Left lung (tissue), 10 donors: Measurements from ENCODE around the gene SLC7A9. TPM values are rescaled to one million over a fixed set of nuclear protein-coding genes. Genes with fewer than 3 reads are reported as not detected.
"Not testable (repeated sequence)": the region's sequence is repeated elsewhere in the genome, so short reads cannot be mapped to it uniquely, and the experiment has no call there.

ENCODE experiments used
- ATAC-seq: fragments of 200-7000 bp; cut with Tn5 transposase; one replicate; pipeline ENCODE4 v1.9.1; 2020; ENCODE audit warnings: moderate library complexity
- DNase-seq, 4 donors: peaks; one replicate each; pipeline ENCODE4 v3.0.0-alpha.2; 2013 to 2020
- H3K27ac ChIP-seq, 2 donors: fragments of 200-600 bp; sonication (generic) in 1 of 2; one replicate each; pipeline versions ENCODE4 v1.5.0 to v1.8.0; 2020 to 2021
- H3K27me3 ChIP-seq, 2 donors: fragments of 200-600 bp; sonication (generic) in 1 of 2; one replicate each; pipeline versions ENCODE4 v1.5.0 to v1.8.0; 2020 to 2021
- H3K36me3 ChIP-seq, 2 donors: fragments of 200-600 bp; sonication (generic) in 1 of 2; one replicate each; pipeline versions ENCODE4 v1.5.0 to v1.8.0; 2020 to 2021
- H3K4me1 ChIP-seq, 2 donors: fragments of 200-600 bp; one replicate each; pipeline ENCODE4 v1.8.0; 2021
- H3K4me3 ChIP-seq, 2 donors: fragments of 200-600 bp; sonication (generic) in 1 of 2; one replicate each; pipeline versions ENCODE4 v1.5.0 to v1.8.0; 2020 to 2021; ENCODE audit warnings: mild to moderate bottlenecking in 1 of 2
- H3K9me3 ChIP-seq, 2 donors: fragments of 200-600 bp; sonication (generic) in 1 of 2; one replicate each; pipeline versions ENCODE4 v1.5.0 to v1.8.0; 2020 to 2021
- CTCF ChIP-seq, 2 donors: fragments of 200-600 bp; sonication (generic) in 1 of 2; IDR thresholded peaks; one replicate each; pipeline versions ENCODE4 v1.5.0 to v1.8.0; 2021; ENCODE audit warnings: antibody characterized with exemption in 2 of 2
- intact Hi-C, 2 donors: fragments of 100-400 bp; cut with DNase I; formaldehyde crosslinking; loops; one replicate each; pipeline versions ENCODE4 v1.11.2 to v1.14.2; 2022
- polyA plus RNA-seq, 6 donors: library from polyadenylated mRNA; unstranded; fragments of 120-200 nt; gene quantifications; one replicate each; pipeline ENCODE4 v1.2.1, GENCODE V29; 2013; ENCODE audit not compliant: insufficient read length in 6 of 6
- total RNA-seq, 2 donors: library from RNA; stranded (reverse); fragmentation: NEBNext Ultra II Directional; extraction: Animal tissue kit (Norgen Biotek cat#: 25700); gene quantifications; one replicate each; pipeline ENCODE4 v1.2.1, GENCODE V29; 2021
- donor health status: DM: no; HTN: yes; CAD: no.
- donor health status: DM: no; HTN: no; CAD: no.

The SLC7A9 gene
- total and polyA plus RNA-seq, 8 donors = 0.35 to 1.4 (median 0.99) TPM; not detected in 1

GRCh38 chr19:32869966-32870573, 503 bp upstream of the SLC7A9 start:
- no peaks in the 10 kb centered on the region for H3K9me3 ChIP-seq
- no peak for ATAC-seq
- DNase-seq = no peak
- H3K27me3 ChIP-seq = no peaks in the 10 kb centered on the region
- no peaks in the 10 kb centered on the region for H3K36me3 ChIP-seq
- intact Hi-C loops = no loop called here
- H3K4me3 ChIP-seq = no peak overlapping the region
- no peak overlapping the region for H3K27ac ChIP-seq
- no peaks in the 10 kb centered on the region for H3K4me1 ChIP-seq
- TF ChIP-seq CTCF (IDR thresholded peaks at IDR 0.05) = no peak

GRCh38 chr19:32868206-32868950, 1.2 kb downstream of the SLC7A9 start:
- DNase-seq (no peak), ATAC-seq (no peak)
- intact Hi-C loops = no loop called here
- H3K4me3 ChIP-seq = no peak overlapping the region
- no peaks in the 10 kb centered on the region for H3K4me1 ChIP-seq
- H3K27me3 ChIP-seq = no peaks in the 10 kb centered on the region
- TF ChIP-seq CTCF (IDR thresholded peaks at IDR 0.05) = no peak
- no peaks in the 10 kb centered on the region for H3K9me3 ChIP-seq
- no peak overlapping the region for H3K27ac ChIP-seq
- H3K36me3 ChIP-seq = no peaks in the 10 kb centered on the region

GRCh38 chr19:32867436-32867835, 2.1 kb downstream of the SLC7A9 start:
- H3K27me3 ChIP-seq, DNase-seq, H3K36me3 ChIP-seq, H3K4me3 ChIP-seq, H3K4me1 ChIP-seq, ATAC-seq, intact Hi-C loops, H3K27ac ChIP-seq, H3K9me3 ChIP-seq: not testable (repeated sequence)

GRCh38 chr19:32866564-32867265, 2.9 kb downstream of the SLC7A9 start:
- ATAC-seq (no peak), DNase-seq (peak in 1 of 4 donors; percentile 52)
- Histone ChIP-seq H3K27me3 (no peaks in the 10 kb centered on the region), H3K36me3 (no peaks in the 10 kb centered on the region), H3K4me3 (no peak overlapping the region), H3K9me3 (no peaks in the 10 kb centered on the region), H3K27ac (no peak overlapping the region), H3K4me1 (no peaks in the 10 kb centered on the region)
- intact Hi-C loops = no loop called here
- no peak for TF ChIP-seq CTCF (IDR thresholded peaks at IDR 0.05)

GRCh38 chr19:32866061-32866460, 3.5 kb downstream of the SLC7A9 start:
- no peak overlapping the region for H3K4me3 ChIP-seq
- TF ChIP-seq CTCF (IDR thresholded peaks at IDR 0.05) = no peak
- DNase-seq = no peak
- ATAC-seq = no peak
- H3K36me3 ChIP-seq = no peaks in the 10 kb centered on the region
- H3K4me1 ChIP-seq = no peaks in the 10 kb centered on the region
- no peaks in the 10 kb centered on the region for H3K27me3 ChIP-seq
- H3K9me3 ChIP-seq = no peaks in the 10 kb centered on the region
- intact Hi-C loops = no loop called here
- no peak overlapping the region for H3K27ac ChIP-seq
